HEK293 (cell line): Measurements from ENCODE around the gene ELMO1.
A peak's percentile ranks its signal among the peaks of the same experiment; 100 is the strongest.

Experiments
- CTCF ChIA-PET: fragments of 350-600 bp; formaldehyde crosslinking; extraction: SDS; loops from one replicate; lab custom pipeline; 2021; ENCODE audit warnings: antibody characterized with exemption; lab: Yijun Ruan, JAX
- POLR2A ChIA-PET: fragments of 300-600 bp; formaldehyde crosslinking; extraction: SDS; loops from one replicate; lab custom pipeline; 2020; ENCODE audit warnings: antibody characterized with exemption, inconsistent platforms; lab: Yijun Ruan, JAX
- H3K27ac ChIP-seq: fragments of 200-500 bp; sonication (Bioruptor generic); 2 replicates; pipeline ENCODE4 v1.5.1; 2014; ENCODE audit warnings: low read depth, low read length, control low read depth, inconsistent platforms; ENCODE audit errors: extremely low read depth
- H3K36me3 ChIP-seq, 2 experiments: fragments of 200-500 bp in 1 of 2; sonication (Bioruptor generic) in 1 of 2; 1 replicate in 1 of 2; 2 replicates in 1 of 2; pipeline ENCODE4 v1.5.1; 2014 to 2017; ENCODE audit warnings: inconsistent platforms in 2 of 2, low read length in 2 of 2; ENCODE audit not compliant: control insufficient read depth in 2 of 2, insufficient read depth in 1 of 2
- H3K4me1 ChIP-seq: fragments of 200-500 bp; sonication (Bioruptor generic); 2 replicates; pipeline ENCODE4 v1.5.1; 2014; ENCODE audit warnings: mild to moderate bottlenecking, low read length, inconsistent platforms; ENCODE audit not compliant: control insufficient read depth, insufficient read depth
- H3K4me3 ChIP-seq: 2 replicates; pipeline ENCODE4 v1.5.1; 2011; ENCODE audit warnings: low read depth, mild to moderate bottlenecking, control low read depth, low read length, moderate library complexity
- H3K9me3 ChIP-seq: fragments of 200-500 bp; sonication (Bioruptor generic); 2 replicates; pipeline ENCODE4 v1.5.1; 2014; ENCODE audit warnings: low read depth, low read length, inconsistent platforms; ENCODE audit not compliant: control insufficient read depth, insufficient read depth
- ATF2 ChIP-seq: fragments of 450-650 bp; formaldehyde crosslinking; IDR thresholded peaks from 2 replicates; pipeline ENCODE4 v1.5.1; 2016; ENCODE audit warnings: missing biosample characterization, missing genetic modification characterization, low read depth
- BCL11B ChIP-seq: fragments of 450-650 bp; formaldehyde crosslinking; IDR thresholded peaks from 2 replicates; pipeline ENCODE4 v1.5.1; 2016; ENCODE audit warnings: low read depth, missing biosample characterization, missing genetic modification characterization
- EGR2 ChIP-seq: fragments of 450-650 bp; formaldehyde crosslinking; IDR thresholded peaks from 2 replicates; pipeline ENCODE4 v1.5.1; 2016; ENCODE audit warnings: low read depth, missing biosample characterization, missing genetic modification characterization
- HOXA7 ChIP-seq: sonication (generic); formaldehyde crosslinking; IDR thresholded peaks from 2 replicates; pipeline ENCODE4 v1.8.1; 2022; ENCODE audit warnings: missing genetic modification reagents, borderline replicate concordance
- KLF16 ChIP-seq: fragments of 450-650 bp; formaldehyde crosslinking; IDR thresholded peaks from 2 replicates; pipeline ENCODE4 v1.5.1; 2017; ENCODE audit warnings: missing biosample characterization, missing genetic modification characterization
- MYNN ChIP-seq: fragments of 450-650 bp; formaldehyde crosslinking; IDR thresholded peaks from 2 replicates; pipeline ENCODE4 v1.5.1; 2016; ENCODE audit warnings: missing biosample characterization, missing genetic modification characterization, borderline replicate concordance
- REST ChIP-seq: fragments of 450-650 bp; formaldehyde crosslinking; IDR thresholded peaks from 2 replicates; pipeline ENCODE4 v1.5.1; 2016; ENCODE audit warnings: missing biosample characterization, missing genetic modification characterization
- TCF7L2 ChIP-seq: IDR thresholded peaks from 2 replicates; pipeline ENCODE4 v1.6.1; 2011; ENCODE audit warnings: low read depth, mild to moderate bottlenecking, inconsistent platforms, low read length, moderate library complexity, borderline replicate concordance
- ZBTB26 ChIP-seq: fragments of 450-650 bp; formaldehyde crosslinking; optimal IDR thresholded peaks from 2 replicates; pipeline ENCODE3; 2016; ENCODE audit warnings: missing biosample characterization, mild to moderate bottlenecking, missing genetic modification characterization
- ZFHX2 ChIP-seq: fragments of 450-650 bp; formaldehyde crosslinking; conservative IDR thresholded peaks from 2 replicates; pipeline ENCODE4 v1.5.1; 2016; ENCODE audit warnings: missing biosample characterization, missing genetic modification characterization
- ZNF155 ChIP-seq: fragments of 450-650 bp; formaldehyde crosslinking; IDR thresholded peaks from 2 replicates; pipeline ENCODE4 v1.5.1; 2016; ENCODE audit warnings: missing biosample characterization, missing genetic modification characterization
- ZNF335 ChIP-seq: fragments of 450-650 bp; formaldehyde crosslinking; conservative IDR thresholded peaks from 2 replicates; pipeline ENCODE4 v1.5.1; 2016; ENCODE audit warnings: missing biosample characterization, missing genetic modification characterization
- ZNF398 ChIP-seq: fragments of 450-650 bp; formaldehyde crosslinking; IDR thresholded peaks from 2 replicates; pipeline ENCODE4 v1.5.1; 2017; ENCODE audit warnings: missing biosample characterization, missing genetic modification characterization
- ZNF48 ChIP-seq: fragments of 450-650 bp; formaldehyde crosslinking; IDR thresholded peaks from 2 replicates; pipeline ENCODE4 v1.5.1; 2016; ENCODE audit warnings: missing biosample characterization, missing genetic modification characterization
- ZNF530 ChIP-seq: fragments of 450-650 bp; formaldehyde crosslinking; IDR thresholded peaks from 2 replicates; pipeline ENCODE4 v1.5.1; 2016; ENCODE audit warnings: low read depth, missing biosample characterization, missing genetic modification characterization
- ZNF560 ChIP-seq: fragments of 450-650 bp; formaldehyde crosslinking; IDR thresholded peaks from 2 replicates; pipeline ENCODE4 v1.5.1; 2017; ENCODE audit warnings: missing biosample characterization, missing genetic modification characterization, borderline replicate concordance
- ZNF639 ChIP-seq: fragments of 450-650 bp; formaldehyde crosslinking; IDR thresholded peaks from 2 replicates; pipeline ENCODE4 v1.5.1; 2016; ENCODE audit warnings: missing biosample characterization, missing genetic modification characterization
- ZNF692 ChIP-seq: fragments of 450-650 bp; formaldehyde crosslinking; IDR thresholded peaks from 2 replicates; pipeline ENCODE4 v1.5.1; 2016; ENCODE audit warnings: missing biosample characterization, missing genetic modification characterization
- ZNF701 ChIP-seq: fragments of 450-650 bp; formaldehyde crosslinking; IDR thresholded peaks from 2 replicates; pipeline ENCODE4 v1.5.1; 2016; ENCODE audit warnings: missing biosample characterization, missing genetic modification characterization
- ZNF785 ChIP-seq: fragments of 450-650 bp; formaldehyde crosslinking; IDR thresholded peaks from 2 replicates; pipeline ENCODE4 v1.5.1; 2016; ENCODE audit warnings: missing biosample characterization, missing genetic modification characterization

ELMO1 gene

GRCh38 chr7:36965625-36966024 lies 483.0 kb downstream of the ELMO1 start:
- no peak overlapping the region for H3K27ac ChIP-seq
- ChIA-PET CTCF (interaction anchor here (1.1 kb wide), 1 partner anchor 233 kb away, joined by 4 read pairs; no protein-coding TSS in a partner anchor), POLR2A (no interaction called here)
- TF ChIP-seq ZNF335 (peak; percentile 74; the same call in 1 of the 2 replicates), ATF2 (tag by site-specific recombination) (peak; percentile 51; the same call in 1 of the 2 replicates), ZNF639 (no peak)
- peaks cover 8% of the 10 kb centered on the region for H3K4me1 ChIP-seq
- H3K4me3 ChIP-seq: no peak overlapping the region
- no peaks in the 10 kb centered on the region for H3K9me3 ChIP-seq
- H3K36me3 ChIP-seq: no peaks in the 10 kb centered on the region

GRCh38 chr7:36964297-36964696 lies 484.4 kb downstream of the ELMO1 start:
- ChIA-PET POLR2A (no interaction called here), CTCF (no interaction called here)
- Histone ChIP-seq H3K4me3 (no peak overlapping the region), H3K36me3 (no peaks in the 10 kb centered on the region), H3K4me1 (peaks cover 8% of the 10 kb centered on the region), H3K27ac (no peak overlapping the region), H3K9me3 (no peaks in the 10 kb centered on the region)
- TF ChIP-seq ZNF398 (no peak), MYNN (tag by site-specific recombination) (no peak), ZNF48 (no peak), ZNF692 (tag by site-specific recombination) (no peak), ZNF785 (tag by site-specific recombination) (no peak)

- POLR2A ChIA-PET: no interaction called here
These were observed 486.3 kb downstream of the ELMO1 start for GRCh38 chr7:36962367-36962766.

More at GRCh38 chr7:36962367-36962766, 486.3 kb downstream of the ELMO1 start:
- peaks cover 8% of the 10 kb centered on the region for H3K4me1 ChIP-seq
- no peak for TF ChIP-seq ZNF155
- no peak for TF ChIP-seq TCF7L2
- TF ChIP-seq BCL11B (tag by site-specific recombination): no peak
- TF ChIP-seq ZNF701 (tag by site-specific recombination): no peak
- TF ChIP-seq ZNF560: no peak
- no peak for TF ChIP-seq KLF16 (tag by site-specific recombination)
- TF ChIP-seq ZNF785 (tag by site-specific recombination): no peak
- no peak for TF ChIP-seq ZBTB26 (tag by site-specific recombination)
- peak; percentile 87 for TF ChIP-seq EGR2 (tag by site-specific recombination)
- TF ChIP-seq ZFHX2 (tag by site-specific recombination): peak; percentile 60
- TF ChIP-seq HOXA7 (CRISPR knock-in tag): no peak
- TF ChIP-seq REST (tag by site-specific recombination): no peak
- TF ChIP-seq ZNF530 (tag by site-specific recombination): no peak
- TF ChIP-seq, all 188 proteins: peak for 2
- Histone ChIP-seq H3K36me3 (no peaks in the 10 kb centered on the region), H3K9me3 (no peaks in the 10 kb centered on the region), H3K27ac (no peak overlapping the region), H3K4me3 (no peak overlapping the region)
- CTCF ChIA-PET: interaction anchor here (0.7 kb wide), 1 partner anchor 14 kb away, joined by 3 read pairs; no protein-coding TSS in a partner anchor
